Measurements from ENCODE around the gene TCTN2.

TCTN2 gene

GRCh38 chr12:123670882-123671728 is at the start of gene TCTN2:
Gene TCTN2 (plus strand): TSS chr12:123671113. CDS start chr12:123671241, 128 bp downstream.
- H3K27ac Mint-ChIP-seq, result no peak within 1 kb of the TSS
- H3K4me1 Mint-ChIP-seq (ENCODE audit: low read depth), result peaks cover 9% of the 10 kb centered on the region
- H3K9me3 Mint-ChIP-seq, result no peaks in the 10 kb centered on the region
- no peaks in the 10 kb centered on the region for H3K36me3 Mint-ChIP-seq (ENCODE audit: low read depth)
- H3K27me3 Mint-ChIP-seq (ENCODE audit: low read depth), result no peaks in the 10 kb centered on the region
- H3K4me3 Mint-ChIP-seq, result peak within 1 kb of the TSS; percentile 85

GRCh38 chr12:123621619-123622530 is 49.0 kb upstream of the TCTN2 start:
- H3K4me1 Mint-ChIP-seq (ENCODE audit: low read depth), result peaks cover 4% of the 10 kb centered on the region
- H3K27ac Mint-ChIP-seq, result no peak overlapping the region
- H3K9me3 Mint-ChIP-seq, result no peaks in the 10 kb centered on the region
- H3K36me3 Mint-ChIP-seq (ENCODE audit: low read depth), result peaks cover 56% of the 10 kb centered on the region
- no peak overlapping the region for H3K4me3 Mint-ChIP-seq
- no peaks in the 10 kb centered on the region for H3K27me3 Mint-ChIP-seq (ENCODE audit: low read depth)

- Mint-ChIP-seq H3K27ac (peak within 1 kb of the TSS; percentile 98), H3K4me1 (ENCODE audit: low read depth) (peaks cover 24% of the 10 kb centered on the region)
Measured at GRCh38 chr12:123633379-123634141, 37.4 kb upstream of the TCTN2 start, which contains the start of the genes EIF2B1 and GTF2H3. Gene EIF2B1 (minus strand): TSS chr12:123633686. CDS start chr12:123633557, 129 bp downstream. Gene GTF2H3 (plus strand): TSS chr12:123633829. CDS start chr12:123633860, 31 bp downstream.

GRCh38 chr12:123634142-123634561 is 36.8 kb upstream of the TCTN2 start:
- Mint-ChIP-seq H3K27me3 (ENCODE audit: low read depth) (no peaks in the 10 kb centered on the region), H3K4me3 (peak overlapping the region; percentile 99), H3K27ac (peak overlapping the region; percentile 98), H3K36me3 (ENCODE audit: low read depth) (peaks cover 19% of the 10 kb centered on the region), H3K4me1 (ENCODE audit: low read depth) (peaks cover 24% of the 10 kb centered on the region), H3K9me3 (no peaks in the 10 kb centered on the region)

More at GRCh38 chr12:123633379-123634141, 37.4 kb upstream of the TCTN2 start, which contains the start of the genes EIF2B1 and GTF2H3:
- Mint-ChIP-seq H3K9me3 (no peaks in the 10 kb centered on the region), H3K27me3 (ENCODE audit: low read depth) (no peaks in the 10 kb centered on the region), H3K36me3 (ENCODE audit: low read depth) (peaks cover 19% of the 10 kb centered on the region), H3K4me3 (peak within 1 kb of the TSS; percentile 99)

GRCh38 chr12:123643911-123644310 is 27.0 kb upstream of the TCTN2 start:
- H3K4me3 Mint-ChIP-seq, result no peak overlapping the region
- H3K27me3 Mint-ChIP-seq (ENCODE audit: low read depth), result no peaks in the 10 kb centered on the region
- peaks cover 19% of the 10 kb centered on the region for H3K36me3 Mint-ChIP-seq (ENCODE audit: low read depth)
- no peak overlapping the region for H3K27ac Mint-ChIP-seq
- no peaks in the 10 kb centered on the region for H3K9me3 Mint-ChIP-seq
- H3K4me1 Mint-ChIP-seq (ENCODE audit: low read depth), result no peaks in the 10 kb centered on the region

- H3K9me3 Mint-ChIP-seq, result no peaks in the 10 kb centered on the region
- H3K27me3 Mint-ChIP-seq (ENCODE audit: low read depth), result no peaks in the 10 kb centered on the region
- H3K4me3 Mint-ChIP-seq, result no peak overlapping the region
- no peaks in the 10 kb centered on the region for H3K4me1 Mint-ChIP-seq (ENCODE audit: low read depth)
- no peak overlapping the region for H3K27ac Mint-ChIP-seq
- H3K36me3 Mint-ChIP-seq (ENCODE audit: low read depth), result peaks cover 16% of the 10 kb centered on the region
Measured at GRCh38 chr12:123645380-123645779, 25.5 kb upstream of the TCTN2 start.

- Mint-ChIP-seq H3K9me3 (no peaks in the 10 kb centered on the region), H3K27ac (no peak overlapping the region), H3K4me1 (ENCODE audit: low read depth) (no peaks in the 10 kb centered on the region), H3K27me3 (ENCODE audit: low read depth) (no peaks in the 10 kb centered on the region), H3K4me3 (no peak overlapping the region), H3K36me3 (ENCODE audit: low read depth) (peaks cover 19% of the 10 kb centered on the region)
Measured at GRCh38 chr12:123645878-123646277, 25.0 kb upstream of the TCTN2 start.

GRCh38 chr12:123648401-123648800 is 22.5 kb upstream of the TCTN2 start:
- peaks cover 26% of the 10 kb centered on the region for H3K36me3 Mint-ChIP-seq (ENCODE audit: low read depth)
- no peak overlapping the region for H3K4me3 Mint-ChIP-seq
- no peaks in the 10 kb centered on the region for H3K9me3 Mint-ChIP-seq
- no peaks in the 10 kb centered on the region for H3K27me3 Mint-ChIP-seq (ENCODE audit: low read depth)
- H3K27ac Mint-ChIP-seq, result no peak overlapping the region
- H3K4me1 Mint-ChIP-seq (ENCODE audit: low read depth), result no peaks in the 10 kb centered on the region

- no peaks in the 10 kb centered on the region for H3K9me3 Mint-ChIP-seq
- H3K4me3 Mint-ChIP-seq, result no peak overlapping the region
- H3K4me1 Mint-ChIP-seq (ENCODE audit: low read depth), result peaks cover 8% of the 10 kb centered on the region
- no peak overlapping the region for H3K27ac Mint-ChIP-seq
- H3K27me3 Mint-ChIP-seq (ENCODE audit: low read depth), result no peaks in the 10 kb centered on the region
- peaks cover 28% of the 10 kb centered on the region for H3K36me3 Mint-ChIP-seq (ENCODE audit: low read depth)
Measured at GRCh38 chr12:123654129-123654701, 16.7 kb upstream of the TCTN2 start.

- no peak overlapping the region for H3K27ac Mint-ChIP-seq
- H3K4me1 Mint-ChIP-seq (ENCODE audit: low read depth), result peaks cover 17% of the 10 kb centered on the region
- no peak overlapping the region for H3K4me3 Mint-ChIP-seq
- H3K9me3 Mint-ChIP-seq, result no peaks in the 10 kb centered on the region
- H3K36me3 Mint-ChIP-seq (ENCODE audit: low read depth), result peaks cover 35% of the 10 kb centered on the region
- no peaks in the 10 kb centered on the region for H3K27me3 Mint-ChIP-seq (ENCODE audit: low read depth)
Measured at GRCh38 chr12:123655420-123655819, 15.5 kb upstream of the TCTN2 start.

- Mint-ChIP-seq H3K9me3 (no peaks in the 10 kb centered on the region), H3K27me3 (ENCODE audit: low read depth) (no peaks in the 10 kb centered on the region), H3K36me3 (ENCODE audit: low read depth) (peaks cover 35% of the 10 kb centered on the region), H3K4me1 (ENCODE audit: low read depth) (peaks cover 19% of the 10 kb centered on the region), H3K27ac (no peak overlapping the region), H3K4me3 (no peak overlapping the region)
Measured at GRCh38 chr12:123656392-123656791, 14.5 kb upstream of the TCTN2 start.

GRCh38 chr12:123657211-123657610 is 13.7 kb upstream of the TCTN2 start:
- Mint-ChIP-seq H3K27ac (no peak overlapping the region), H3K36me3 (ENCODE audit: low read depth) (peaks cover 31% of the 10 kb centered on the region), H3K27me3 (ENCODE audit: low read depth) (no peaks in the 10 kb centered on the region), H3K9me3 (no peaks in the 10 kb centered on the region), H3K4me3 (no peak overlapping the region), H3K4me1 (ENCODE audit: low read depth) (peaks cover 19% of the 10 kb centered on the region)

GRCh38 chr12:123659996-123660727 is 10.8 kb upstream of the TCTN2 start:
- peaks cover 35% of the 10 kb centered on the region for H3K36me3 Mint-ChIP-seq (ENCODE audit: low read depth)
- H3K27ac Mint-ChIP-seq, result peak overlapping the region; percentile 72
- no peak overlapping the region for H3K4me3 Mint-ChIP-seq
- no peaks in the 10 kb centered on the region for H3K9me3 Mint-ChIP-seq
- peaks cover 19% of the 10 kb centered on the region for H3K4me1 Mint-ChIP-seq (ENCODE audit: low read depth)
- H3K27me3 Mint-ChIP-seq (ENCODE audit: low read depth), result no peaks in the 10 kb centered on the region
